Tibial artery (tissue), 4 donors: ENCODE data around the gene FNDC11.
"Not testable (repeated sequence)": the region's sequence is repeated elsewhere in the genome, so short reads cannot be mapped to it uniquely, and the experiment has no call there.

Experiments
- DNase-seq, 2 donors: peaks; one replicate each; pipeline ENCODE4 v3.0.0-alpha.2; 2019
- H3K27ac ChIP-seq, 2 donors: fragments of 200-600 bp; sonication (generic) in 1 of 2; 1 replicate in 1 of 2; 2 replicates in 1 of 2; pipeline ENCODE4 v1.5.1; 2018 to 2019; ENCODE audit warnings: mild to moderate bottlenecking in 1 of 2
- H3K27me3 ChIP-seq, 2 donors: fragments of 200-600 bp; sonication (generic) in 1 of 2; one replicate each; pipeline versions ENCODE4 v1.5.1 to v1.6.0; 2016 to 2019
- H3K36me3 ChIP-seq, 3 donors: fragments of 200-600 bp; sonication (generic) in 2 of 3; one replicate each; pipeline ENCODE4 v1.5.1; 2016 to 2019; ENCODE audit warnings: mild to moderate bottlenecking in 2 of 3
- H3K4me1 ChIP-seq, 4 donors: fragments of 200-600 bp; sonication (generic) in 2 of 4; 1 replicate in 3 of 4; 2 replicates in 1 of 4; pipeline ENCODE4 v1.5.1; 2016 to 2019
- H3K4me3 ChIP-seq, 2 donors: fragments of 200-600 bp; sonication (generic) in 1 of 2; 1 replicate in 1 of 2; 2 replicates in 1 of 2; pipeline ENCODE4 v1.5.1; 2018 to 2019; ENCODE audit warnings: mild to moderate bottlenecking in 2 of 2
- H3K9me3 ChIP-seq, 3 donors: fragments of 200-600 bp; sonication (generic) in 1 of 3; one replicate each; pipeline ENCODE4 v1.5.1; 2016 to 2019
- CTCF ChIP-seq, 2 experiments: fragments of 200-600 bp in 1 of 2; fragments of 450-650 bp in 1 of 2; IDR thresholded peaks; one replicate each; pipeline ENCODE4 v1.5.1; 2017 to 2019; ENCODE audit warnings: antibody characterized with exemption in 2 of 2, mild to moderate bottlenecking in 1 of 2, moderate library complexity in 1 of 2
- intact Hi-C: fragments of 100-400 bp; cut with DNase I; formaldehyde crosslinking; loops from one replicate; pipeline ENCODE4 v1.15.0; 2023; ENCODE audit warnings: low total_unique reads

Gene FNDC11

DNA sequence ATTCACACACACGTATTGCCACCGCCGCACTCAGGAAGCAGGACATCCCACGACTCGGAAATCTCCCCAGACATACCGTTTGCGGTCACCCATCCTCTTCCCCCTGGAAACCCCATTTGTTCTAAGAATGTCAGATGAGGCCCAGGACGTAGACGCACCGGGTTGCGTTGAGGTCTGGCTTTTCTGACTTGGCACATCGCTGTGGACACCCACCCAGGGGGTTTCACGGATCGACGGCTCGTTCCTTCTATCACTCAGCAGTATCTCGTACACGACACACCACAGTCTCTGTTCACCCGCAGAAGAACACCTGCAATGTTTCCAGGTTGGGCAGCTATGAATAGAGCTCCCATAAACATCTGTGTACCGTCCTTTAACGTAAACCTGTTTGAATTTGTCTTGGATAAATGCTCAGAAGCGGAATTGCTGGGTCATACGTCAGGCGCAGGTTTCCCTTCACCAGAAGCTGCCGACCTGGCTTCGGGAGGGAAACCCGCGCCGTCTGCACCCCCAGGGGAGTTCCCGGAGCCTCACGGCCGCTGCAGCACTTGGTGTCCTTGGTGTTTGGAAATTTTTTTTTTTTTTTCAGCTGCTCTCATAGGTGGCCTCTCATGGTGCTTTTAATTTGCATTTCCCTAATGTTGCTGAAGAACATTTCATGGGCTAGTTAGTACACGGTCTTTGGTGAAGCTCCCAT is 45.7 kb upstream of the FNDC11 start:
- no peak for DNase-seq
- Histone ChIP-seq H3K27me3 (peaks cover 0 to 53% of the 10 kb centered on the region in 2 donors), H3K36me3 (no peaks in the 10 kb centered on the region), H3K9me3 (peaks cover 0 to 18% (median 17%) of the 10 kb centered on the region in 3 donors), H3K4me3 (no peak overlapping the region), H3K27ac (no peak overlapping the region), H3K4me1 (no peaks in the 10 kb centered on the region)
- TF ChIP-seq CTCF (IDR thresholded peaks at IDR 0.05), result no peak
- intact Hi-C loops, result no loop called here

GRCh38 chr20:63509088-63509564 is 44.8 kb upstream of the FNDC11 start:
- H3K36me3 ChIP-seq, result no peaks in the 10 kb centered on the region
- peaks cover 0 to 18% (median 17%) of the 10 kb centered on the region in 3 donors for H3K9me3 ChIP-seq
- TF ChIP-seq CTCF (IDR thresholded peaks at IDR 0.05), result no peak
- no peak for DNase-seq
- H3K27me3 ChIP-seq, result peaks cover 0 to 49% of the 10 kb centered on the region in 2 donors
- H3K27ac ChIP-seq, result no peak overlapping the region
- intact Hi-C loops, result no loop called here
- H3K4me3 ChIP-seq, result no peak overlapping the region
- no peaks in the 10 kb centered on the region for H3K4me1 ChIP-seq

- TF ChIP-seq CTCF (IDR thresholded peaks at IDR 0.05), result no peak
- no peak for DNase-seq
- H3K27ac ChIP-seq, result no peak overlapping the region
- no peaks in the 10 kb centered on the region for H3K9me3 ChIP-seq
- H3K27me3 ChIP-seq, result peaks cover 0 to 40% of the 10 kb centered on the region in 2 donors
- intact Hi-C loops, result no loop called here
- H3K36me3 ChIP-seq, result no peaks in the 10 kb centered on the region
- H3K4me3 ChIP-seq, result no peak overlapping the region
- no peaks in the 10 kb centered on the region for H3K4me1 ChIP-seq
Measured at GRCh38 chr20:63513207-63513606, 40.8 kb upstream of the FNDC11 start.

DNA sequence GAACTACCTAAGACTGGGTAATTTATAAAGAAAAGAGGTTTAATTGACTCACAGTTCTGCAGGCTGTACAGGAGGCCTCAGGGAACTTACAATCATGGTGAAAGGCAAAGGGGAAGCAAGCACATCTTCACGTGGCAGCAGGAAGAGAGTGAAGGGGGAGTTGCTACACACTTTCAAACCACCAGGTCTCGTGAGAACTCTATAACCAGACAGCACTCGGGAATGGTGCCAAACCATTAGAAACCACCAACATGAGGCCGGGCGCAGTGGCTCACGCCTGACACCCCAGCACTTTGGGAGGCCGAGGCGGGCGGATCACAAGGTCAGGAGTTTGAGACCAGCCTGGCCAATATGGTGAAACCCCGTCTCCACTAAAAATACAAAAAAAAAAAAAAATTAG is 39.4 kb upstream of the FNDC11 start:
- H3K9me3 ChIP-seq, DNase-seq, H3K4me1 ChIP-seq, H3K4me3 ChIP-seq, H3K27ac ChIP-seq, intact Hi-C loops, H3K36me3 ChIP-seq: not testable (repeated sequence)
- H3K27me3 ChIP-seq, result peaks cover 0 to 32% of the 10 kb centered on the region in 2 donors

GRCh38 chr20:63517376-63518309 is 36.3 kb upstream of the FNDC11 start:
- Histone ChIP-seq H3K36me3 (peaks cover 0 to 10% (median 0%) of the 10 kb centered on the region in 3 donors), H3K9me3 (no peaks in the 10 kb centered on the region), H3K27me3 (peaks cover 0 to 8% of the 10 kb centered on the region in 2 donors), H3K27ac (no peak overlapping the region), H3K4me1 (peaks cover 0 to 27% (median 21%) of the 10 kb centered on the region in 4 donors), H3K4me3 (no peak overlapping the region)
- intact Hi-C loops, result no loop called here
- no peak for TF ChIP-seq CTCF (IDR thresholded peaks at IDR 0.05)
- DNase-seq, result no peak
